Activated CD8-positive, alpha-beta memory T cell treated with anti-CD3 and anti-CD28 coated beads, Interleukin-2, amount 50 U/mL, for 1 hour (primary cell): ENCODE results near the gene SPATA16.
"Not testable (repeated sequence)": the region's sequence is repeated elsewhere in the genome, so short reads cannot be mapped to it uniquely, and the experiment has no call there.

Source experiments
- DNase-seq: peaks from one replicate; pipeline ENCODE4 v3.0.0-alpha.2; 2020; ENCODE audit errors: extremely low read depth

SPATA16 gene

DNA sequence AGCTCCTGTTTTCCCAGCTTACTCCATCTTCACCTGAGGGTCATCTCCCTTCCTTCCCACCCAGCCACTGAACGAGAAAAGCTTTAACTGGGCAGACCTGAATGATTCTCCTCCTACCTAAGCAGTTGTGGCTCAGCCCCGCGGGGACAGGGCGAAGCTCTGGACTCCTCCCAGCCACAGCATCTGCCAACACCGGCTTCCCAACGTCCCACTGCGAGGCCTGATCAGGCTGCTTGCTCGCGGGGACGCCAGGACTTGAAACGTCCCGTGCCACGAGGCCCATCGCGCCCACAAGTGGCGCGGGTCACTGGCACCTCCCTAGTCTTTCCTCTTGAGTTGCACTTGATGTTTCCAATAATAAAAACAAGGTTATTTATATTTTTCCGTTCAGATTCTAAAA is at the start of gene SPATA16:
SPATA16 (minus strand) TSS at position 250 of the 400 bp plus-strand sequence. CDS start 23,504 bp downstream, outside the sequence.
- no peak for DNase-seq

DNA sequence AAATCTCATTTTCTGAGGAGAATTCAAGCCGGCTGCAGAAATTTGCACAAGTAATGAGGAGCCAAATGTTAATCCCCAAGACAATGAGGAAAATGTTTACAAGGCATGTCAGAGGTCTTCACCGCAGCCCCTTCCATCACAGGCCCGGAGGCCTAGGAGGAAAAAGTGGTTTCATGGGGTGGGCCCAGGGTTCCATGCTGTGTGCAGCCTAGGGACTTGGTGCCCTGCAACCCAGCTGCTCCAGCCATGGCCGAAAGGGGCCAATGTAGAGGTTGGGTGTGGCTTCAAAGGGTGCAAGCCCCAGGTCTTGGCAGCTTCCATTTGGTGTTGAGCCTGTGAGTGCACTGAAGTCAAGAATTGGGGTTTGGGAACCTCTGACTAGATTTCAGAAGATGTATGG is 42.0 kb upstream of the SPATA16 start:
- not testable (repeated sequence) for DNase-seq

GRCh38 chr3:173173652-173174051 is 32.6 kb upstream of the SPATA16 start:
- DNase-seq, result no peak

GRCh38 chr3:173159139-173159538 is 18.1 kb upstream of the SPATA16 start:
- DNase-seq, result not testable (repeated sequence)

- not testable (repeated sequence) for DNase-seq
Observed at GRCh38 chr3:173156533-173156932, 15.5 kb upstream of the SPATA16 start.

GRCh38 chr3:173153631-173154030 is 12.6 kb upstream of the SPATA16 start:
- DNase-seq, result no peak

- DNase-seq, result no peak
Observed at GRCh38 chr3:173139420-173139819, 1.6 kb downstream of the SPATA16 start.

GRCh38 chr3:173138026-173138425 is 3.0 kb downstream of the SPATA16 start:
- no peak for DNase-seq

GRCh38 chr3:173135059-173135458 is 6.0 kb downstream of the SPATA16 start:
- DNase-seq, result no peak

- DNase-seq, result no peak
Observed at GRCh38 chr3:173128633-173129032, 12.4 kb downstream of the SPATA16 start.

DNA sequence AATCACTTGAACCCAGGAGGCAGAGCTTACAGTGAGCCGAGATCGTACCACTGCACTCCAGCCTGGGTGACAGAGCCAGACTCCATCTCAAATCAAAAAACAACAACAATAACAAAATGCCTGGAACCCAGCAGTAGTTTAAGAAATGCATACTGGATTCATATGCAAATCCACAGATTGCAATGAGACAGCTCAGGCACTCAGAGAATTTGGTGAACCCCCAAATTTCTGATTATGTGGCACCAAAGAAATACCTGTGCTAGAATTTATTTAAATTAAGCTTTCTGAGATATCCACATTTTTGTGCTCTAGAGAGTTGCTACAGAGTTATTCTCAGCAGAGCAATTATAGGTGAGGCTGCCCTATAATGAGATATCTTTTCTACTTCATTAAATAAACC is 29.7 kb downstream of the SPATA16 start:
- DNase-seq, result no peak

DNA sequence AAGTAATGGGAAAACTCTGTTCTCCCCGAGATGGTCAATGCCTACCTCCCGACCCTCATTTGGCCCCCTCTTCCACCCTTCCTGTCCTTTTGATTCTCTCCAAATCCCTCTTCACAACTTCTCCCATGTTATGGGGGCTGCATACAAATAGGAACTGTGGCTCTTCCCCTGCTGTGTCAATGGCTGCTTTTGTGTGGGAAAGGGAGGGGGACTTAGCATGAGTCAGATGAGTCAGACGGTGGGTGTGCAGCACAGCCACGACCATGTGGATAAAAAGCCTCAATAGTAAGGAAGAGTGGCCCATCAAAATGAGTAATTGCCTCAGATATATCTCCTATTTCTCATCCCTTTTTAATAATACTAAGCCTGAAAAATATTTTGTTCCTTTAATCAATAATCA is 31.9 kb downstream of the SPATA16 start:
- no peak for DNase-seq

GRCh38 chr3:173103469-173103868 is 37.6 kb downstream of the SPATA16 start:
- no peak for DNase-seq

- DNase-seq, result no peak
Observed at GRCh38 chr3:173098959-173099358, 42.1 kb downstream of the SPATA16 start.

GRCh38 chr3:173096994-173097785 is 43.8 kb downstream of the SPATA16 start:
- DNase-seq, result no peak

DNA sequence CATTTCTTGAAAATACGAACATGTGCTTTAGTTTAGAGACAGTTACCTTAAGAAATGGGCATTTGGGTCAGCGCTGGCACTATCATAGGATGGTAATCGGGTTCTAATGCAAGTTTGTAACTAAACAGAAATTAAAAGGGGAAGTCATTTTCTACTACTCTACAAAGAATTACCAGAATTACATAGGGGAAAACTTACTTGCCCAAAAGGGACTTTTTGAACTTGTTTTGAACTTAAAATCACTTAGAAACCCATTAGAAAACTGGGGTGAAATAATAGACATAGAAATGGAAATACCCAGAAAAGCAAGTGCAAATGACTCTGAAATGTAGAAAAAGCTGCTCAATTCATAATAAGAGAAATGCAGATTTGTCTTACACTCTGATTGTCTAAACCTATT is 44.9 kb downstream of the SPATA16 start:
- DNase-seq, result no peak

DNA sequence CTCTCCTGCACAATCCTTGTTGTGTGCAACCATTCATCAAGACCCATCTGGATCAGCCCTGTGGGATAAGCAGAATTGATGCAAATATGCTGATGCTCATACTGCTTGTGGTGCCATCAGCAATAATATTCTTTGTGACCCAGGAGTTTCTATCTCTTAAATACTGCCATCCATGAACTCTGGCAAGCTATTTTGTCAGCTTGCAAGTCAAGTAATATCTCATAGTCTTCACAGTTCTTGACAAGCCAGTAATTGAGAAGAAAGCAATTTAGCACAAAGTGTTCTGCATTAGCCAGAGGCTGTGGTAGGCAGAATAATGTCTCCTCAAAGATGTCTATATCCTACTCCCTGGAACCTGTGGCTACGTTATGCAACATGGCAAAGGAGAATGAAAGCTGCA is 49.0 kb downstream of the SPATA16 start:
- no peak for DNase-seq

DNA sequence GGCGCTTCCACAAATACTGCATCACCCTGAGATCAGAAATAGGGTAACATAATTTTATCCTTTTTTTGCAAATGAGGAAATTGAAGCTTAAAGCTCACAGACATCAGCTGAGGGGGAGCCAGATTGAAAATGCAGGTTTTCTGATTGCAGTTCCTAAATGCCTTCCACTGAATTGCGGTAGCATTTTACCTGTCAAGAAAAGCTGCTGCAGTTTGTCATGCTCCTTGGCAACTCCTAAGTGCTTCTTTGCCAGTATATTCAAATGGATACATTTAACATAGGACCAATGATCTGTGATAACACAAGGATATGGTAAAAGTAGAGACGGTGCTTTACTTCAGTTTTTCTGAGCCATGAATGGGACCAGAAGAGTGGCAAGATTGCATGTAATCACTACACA is 50.5 kb downstream of the SPATA16 start:
- no peak for DNase-seq

GRCh38 chr3:173089283-173089682 is 51.8 kb downstream of the SPATA16 start:
- no peak for DNase-seq

DNA sequence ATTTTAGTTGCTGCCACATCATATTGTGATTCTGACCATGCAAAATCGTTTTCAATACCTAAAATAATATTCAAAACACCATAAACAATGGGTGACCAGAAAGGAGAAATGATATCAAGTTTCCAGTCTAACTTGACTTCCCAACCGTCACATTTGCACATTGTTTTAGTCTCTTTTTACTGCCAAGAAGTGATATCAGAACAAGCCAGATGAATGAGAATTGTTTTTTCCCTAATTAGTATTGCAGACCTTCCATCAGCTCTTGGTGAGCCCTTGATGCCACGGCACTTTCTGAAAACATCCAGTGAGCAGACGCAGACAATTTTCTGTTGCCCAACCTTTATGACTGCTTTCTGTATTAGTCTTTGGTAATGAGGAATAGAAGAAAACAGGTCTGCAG is 62.5 kb downstream of the SPATA16 start:
- no peak for DNase-seq

DNA sequence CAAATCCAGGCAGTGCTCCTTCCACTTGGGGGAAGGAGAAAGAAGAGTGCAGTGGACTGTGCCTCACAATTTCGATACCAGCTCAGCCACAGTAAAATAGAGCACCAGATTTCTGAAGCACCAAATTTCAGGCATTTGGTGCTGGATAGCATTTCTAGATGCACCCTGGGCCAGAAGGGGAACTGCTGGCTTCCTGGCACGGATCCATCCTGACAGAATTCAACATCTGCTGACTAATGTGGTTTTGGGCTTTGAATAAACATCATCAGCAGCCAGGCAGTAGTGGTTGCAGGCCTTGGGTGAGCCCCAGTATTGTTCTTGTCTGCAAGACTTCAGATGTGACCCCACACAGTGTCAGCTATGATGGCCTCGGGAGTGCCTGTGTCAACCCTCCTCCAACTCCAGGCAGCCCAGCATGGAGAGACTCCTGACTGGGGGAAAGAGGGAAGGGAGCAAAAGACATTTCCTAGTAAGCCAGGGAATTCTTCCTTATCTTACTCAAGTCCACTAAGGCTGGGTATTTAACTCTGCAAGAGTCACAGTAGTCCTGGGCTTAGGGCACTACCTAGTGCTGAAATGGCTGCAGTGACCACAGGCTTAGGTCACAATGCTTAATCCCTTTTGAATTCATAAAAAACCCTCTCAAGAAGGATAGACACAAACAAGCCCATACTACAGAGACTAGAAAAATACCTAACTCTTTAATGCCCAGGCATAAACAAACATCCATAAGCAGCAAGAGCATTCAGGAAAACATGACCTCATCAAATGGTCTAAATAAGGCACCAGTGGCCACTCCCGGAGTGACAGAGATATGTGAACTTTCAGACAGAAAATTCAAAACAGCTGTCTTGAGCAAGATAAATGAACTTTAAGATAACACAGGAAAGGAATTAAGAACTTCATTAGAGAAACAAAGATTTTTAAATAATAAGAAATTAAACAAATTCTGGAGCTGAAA is 74.7 kb downstream of the SPATA16 start:
- DNase-seq, result no peak

- DNase-seq, result no peak
Observed at GRCh38 chr3:173065543-173065981, 75.5 kb downstream of the SPATA16 start.

GRCh38 chr3:173064631-173065030 is 76.4 kb downstream of the SPATA16 start:
- DNase-seq, result no peak
